HG03159 (cell line): ENCODE measurements around the gene OTOP2.
"Not testable (repeated sequence)": the region's sequence is repeated elsewhere in the genome, so short reads cannot be mapped to it uniquely, and the experiment has no call there.

Experiments
- ATAC-seq: cut with Tn5 transposase; IDR thresholded peaks from one replicate; pipeline ENCODE4 v1.9.1; 2021; ENCODE audit warnings: mild to moderate bottlenecking, moderate library complexity; ENCODE audit not compliant: unreplicated experiment

OTOP2 gene

GRCh38 chr17:74900208-74900607 is 23.9 kb upstream of the OTOP2 start:
- ATAC-seq, result no peak

GRCh38 chr17:74901353-74902135 is 22.5 kb upstream of the OTOP2 start:
- no peak for ATAC-seq

GRCh38 chr17:74903034-74903433 is 21.0 kb upstream of the OTOP2 start:
- ATAC-seq, result no peak

- ATAC-seq, result no peak
These were observed 20.4 kb upstream of the OTOP2 start for GRCh38 chr17:74903671-74904070.

- no peak for ATAC-seq
These were observed 19.2 kb upstream of the OTOP2 start for GRCh38 chr17:74904687-74905409.

GRCh38 chr17:74906214-74906793 is 17.8 kb upstream of the OTOP2 start:
- not testable (repeated sequence) for ATAC-seq

- no peak for ATAC-seq
These were observed 17.1 kb upstream of the OTOP2 start for GRCh38 chr17:74907012-74907411.

GRCh38 chr17:74909097-74909496 is 15.0 kb upstream of the OTOP2 start:
- ATAC-seq, result not testable (repeated sequence)

- ATAC-seq, result not testable (repeated sequence)
These were observed 12.7 kb upstream of the OTOP2 start for GRCh38 chr17:74911423-74911822.

GRCh38 chr17:74916136-74916850 is 7.8 kb upstream of the OTOP2 start:
- no peak for ATAC-seq

- no peak for ATAC-seq
These were observed 7.2 kb upstream of the OTOP2 start for GRCh38 chr17:74916851-74917199.

- no peak for ATAC-seq
These were observed 6.6 kb upstream of the OTOP2 start for GRCh38 chr17:74917430-74917829.

GRCh38 chr17:74918906-74919305 is 5.2 kb upstream of the OTOP2 start:
- no peak for ATAC-seq

GRCh38 chr17:74919440-74920305 is 4.4 kb upstream of the OTOP2 start:
- no peak for ATAC-seq

GRCh38 chr17:74920306-74920620 is 3.8 kb upstream of the OTOP2 start:
- no peak for ATAC-seq

- no peak for ATAC-seq
These were observed 3.4 kb upstream of the OTOP2 start for GRCh38 chr17:74920642-74921025.

- ATAC-seq, result no peak
These were observed 2.9 kb upstream of the OTOP2 start for GRCh38 chr17:74921026-74921681.

GRCh38 chr17:74921769-74922168 is 2.3 kb upstream of the OTOP2 start:
- ATAC-seq, result no peak

- no peak for ATAC-seq
These were observed 1.9 kb upstream of the OTOP2 start for GRCh38 chr17:74922172-74922571.
